AG20443 (cell line): ENCODE data around the gene MAP3K6.
A peak's percentile ranks its signal among the peaks of the same experiment; 100 is the strongest.
"Not testable (repeated sequence)": the region's sequence is repeated elsewhere in the genome, so short reads cannot be mapped to it uniquely, and the experiment has no call there.

Experiments
- DNase-seq: peaks from one replicate; pipeline ENCODE4 v3.0.0; 2012; ENCODE audit warnings: low spot score, mixed read lengths

MAP3K6 gene

DNA sequence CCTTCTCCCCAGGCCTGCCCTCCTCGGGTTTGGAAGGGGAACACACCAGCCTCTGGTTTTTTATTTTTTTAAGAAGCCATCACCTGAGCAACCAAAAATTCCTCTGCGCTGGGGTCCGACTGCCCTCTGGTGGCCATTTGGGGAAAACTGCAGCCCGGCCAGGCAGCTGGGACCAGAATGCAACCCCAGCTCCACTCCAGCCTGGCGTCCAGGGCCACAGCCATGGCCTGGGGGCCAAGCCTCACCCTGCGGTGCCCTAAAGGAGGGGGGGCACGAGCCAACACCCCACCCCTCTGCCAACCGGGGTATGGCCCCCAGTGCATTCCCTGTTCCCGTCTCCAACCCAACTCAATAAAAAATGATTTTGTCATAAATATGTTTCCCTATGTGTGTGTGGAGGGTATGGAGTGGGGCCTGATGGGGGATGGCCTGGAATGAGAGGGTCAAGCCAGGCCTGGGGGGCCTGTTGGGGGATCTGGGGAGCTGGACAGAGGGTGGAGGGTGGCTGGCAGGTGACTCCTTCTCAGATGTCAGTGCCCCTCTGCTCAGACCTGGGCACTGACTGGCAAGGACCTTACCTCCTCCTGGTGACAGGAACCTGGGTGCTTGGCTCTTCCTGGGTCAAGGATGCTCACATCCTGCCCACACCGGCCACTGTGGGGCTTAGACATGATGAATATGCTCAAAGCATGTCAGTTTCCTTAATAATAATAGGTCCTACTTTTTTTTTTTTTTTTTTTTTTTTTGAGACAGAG, 28.9 kb upstream of the MAP3K6 start:
- DNase-seq: peak; percentile 88

DNA sequence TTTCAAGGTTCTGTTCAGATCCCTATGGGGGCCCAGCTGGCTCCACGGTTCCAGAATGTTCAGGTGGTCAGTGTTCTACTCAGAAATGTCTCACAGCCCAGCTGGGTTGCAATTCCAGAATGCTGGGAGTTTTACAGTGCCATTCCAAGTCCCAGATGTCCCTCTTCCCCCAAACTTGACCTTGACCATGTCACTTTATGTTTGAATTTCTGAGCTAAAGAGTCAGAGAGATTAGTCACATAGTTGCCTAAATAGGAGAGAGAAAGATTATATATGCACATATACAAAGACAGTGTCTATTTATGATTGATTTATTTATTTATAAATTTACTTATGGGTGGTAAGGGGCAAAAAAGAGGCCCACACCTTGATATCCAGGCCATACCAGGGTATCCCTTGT, 28.2 kb upstream of the MAP3K6 start:
- DNase-seq: no peak

DNA sequence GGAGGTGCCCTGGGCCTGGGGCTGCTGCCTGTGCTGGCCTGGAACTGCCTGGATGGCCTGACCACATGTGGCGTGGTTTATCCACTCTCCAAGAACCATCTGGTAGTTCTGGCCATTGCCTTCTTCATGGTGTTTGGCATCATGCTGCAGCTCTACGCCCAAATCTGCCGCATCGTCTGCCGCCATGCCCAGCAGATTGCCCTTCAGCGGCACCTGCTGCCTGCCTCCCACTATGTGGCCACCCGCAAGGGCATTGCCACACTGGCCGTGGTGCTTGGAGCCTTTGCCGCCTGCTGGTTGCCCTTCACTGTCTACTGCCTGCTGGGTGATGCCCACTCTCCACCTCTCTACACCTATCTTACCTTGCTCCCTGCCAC, 27.5 kb upstream of the MAP3K6 start:
- no peak for DNase-seq

DNA sequence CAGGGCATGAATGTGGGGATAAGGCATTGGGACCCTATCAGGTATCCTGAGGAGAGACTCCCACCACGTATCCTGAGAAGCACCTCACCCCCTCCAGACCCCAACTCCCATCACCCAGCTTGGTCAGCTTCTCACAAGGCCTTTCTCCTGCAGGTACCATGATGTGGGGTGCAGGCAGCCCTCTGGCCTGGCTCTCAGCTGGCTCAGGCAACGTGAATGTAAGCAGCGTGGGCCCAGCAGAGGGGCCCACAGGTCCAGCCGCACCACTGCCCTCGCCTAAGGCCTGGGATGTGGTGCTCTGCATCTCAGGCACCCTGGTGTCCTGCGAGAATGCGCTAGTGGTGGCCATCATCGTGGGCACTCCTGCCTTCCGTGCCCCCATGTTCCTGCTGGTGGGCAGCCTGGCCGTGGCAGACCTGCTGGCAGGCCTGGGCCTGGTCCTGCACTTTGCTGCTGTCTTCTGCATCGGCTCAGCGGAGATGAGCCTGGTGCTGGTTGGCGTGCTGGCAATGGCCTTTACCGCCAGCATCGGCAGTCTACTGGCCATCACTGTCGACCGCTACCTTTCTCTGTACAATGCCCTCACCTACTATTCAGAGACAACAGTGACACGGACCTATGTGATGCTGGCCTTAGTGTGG, 27.0 kb upstream of the MAP3K6 start:
- DNase-seq: no peak

DNA sequence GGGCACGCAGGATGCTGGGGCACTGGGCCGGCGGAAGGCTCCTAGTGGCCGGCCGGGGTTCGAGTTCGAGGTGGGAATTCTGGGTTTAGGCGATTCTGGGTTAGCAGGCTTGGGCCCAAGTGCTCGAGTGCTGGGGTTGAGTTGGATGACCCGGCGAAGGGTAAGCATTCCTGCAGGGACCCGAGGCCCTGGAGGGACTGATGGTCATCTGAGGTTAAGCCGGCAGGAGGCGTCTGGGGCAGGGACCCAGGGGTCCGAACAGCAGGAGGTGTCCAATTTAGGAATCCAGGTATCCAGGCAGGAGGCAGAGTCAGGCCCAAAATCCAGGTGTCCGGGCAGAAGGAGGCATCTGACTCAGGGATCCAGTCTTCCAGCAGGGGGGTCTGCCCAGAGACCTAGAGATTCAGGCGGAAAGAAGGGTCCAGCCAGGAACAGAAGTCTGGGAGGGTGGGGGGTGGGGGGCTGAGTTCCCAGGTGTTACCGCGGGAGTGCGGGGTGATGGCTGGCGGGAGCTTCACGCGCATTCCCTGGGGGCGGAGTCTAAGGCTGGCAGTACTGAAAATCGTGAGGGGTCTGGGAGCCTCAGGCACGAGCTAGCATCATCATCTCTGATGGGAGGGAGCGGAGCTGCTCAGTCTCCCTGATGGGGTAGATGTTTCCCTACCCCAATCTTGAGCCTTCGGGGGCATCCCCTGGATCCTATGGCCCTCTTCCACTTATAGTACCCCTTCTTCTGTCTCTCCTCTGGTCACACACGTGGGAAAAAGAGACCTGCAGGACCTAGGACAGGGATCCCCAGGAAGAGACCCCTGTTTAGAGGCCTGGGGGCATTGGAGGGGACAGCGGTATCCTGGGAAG, 26.2 kb upstream of the MAP3K6 start:
- DNase-seq: no peak

DNA sequence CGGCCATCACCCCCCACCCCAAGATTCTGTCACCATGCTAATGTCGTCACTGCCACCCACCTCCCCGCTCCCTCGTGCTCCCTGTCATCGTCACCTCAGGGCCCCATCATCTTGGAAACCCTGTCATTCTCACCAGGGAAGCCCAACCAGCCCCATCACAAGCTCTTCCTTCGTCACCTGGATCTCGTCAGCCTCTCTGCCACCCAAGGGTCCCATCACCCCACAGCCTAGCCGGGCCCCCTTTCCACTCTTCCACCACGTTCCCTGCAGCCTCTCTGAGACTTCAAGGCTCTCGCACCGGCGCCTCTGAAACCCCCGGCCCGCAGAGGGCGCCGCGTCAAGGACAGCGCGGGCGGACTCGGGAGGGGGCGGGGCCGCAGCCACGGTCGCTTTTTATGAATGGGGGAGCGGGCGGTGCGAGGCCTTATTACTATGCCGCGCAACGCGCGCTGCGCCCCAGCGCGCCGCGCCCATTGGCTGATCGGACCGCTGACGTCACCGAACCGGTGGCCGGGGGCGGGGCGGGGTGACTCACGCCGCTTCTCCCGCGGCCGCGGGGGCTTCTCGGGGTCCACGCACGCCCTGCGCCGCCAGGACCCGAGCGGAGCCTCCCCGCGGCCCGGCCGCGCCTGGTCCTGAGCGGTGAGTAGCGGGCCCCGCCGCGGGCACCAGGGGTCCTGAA, 25.5 kb upstream of the MAP3K6 start, which contains the start of gene GPR3:
GPR3 (plus strand) TSS at position 527 of the 682 bp plus-strand sequence. CDS start 1,177 bp downstream, outside the sequence.
- DNase-seq: peak; percentile 98

DNA sequence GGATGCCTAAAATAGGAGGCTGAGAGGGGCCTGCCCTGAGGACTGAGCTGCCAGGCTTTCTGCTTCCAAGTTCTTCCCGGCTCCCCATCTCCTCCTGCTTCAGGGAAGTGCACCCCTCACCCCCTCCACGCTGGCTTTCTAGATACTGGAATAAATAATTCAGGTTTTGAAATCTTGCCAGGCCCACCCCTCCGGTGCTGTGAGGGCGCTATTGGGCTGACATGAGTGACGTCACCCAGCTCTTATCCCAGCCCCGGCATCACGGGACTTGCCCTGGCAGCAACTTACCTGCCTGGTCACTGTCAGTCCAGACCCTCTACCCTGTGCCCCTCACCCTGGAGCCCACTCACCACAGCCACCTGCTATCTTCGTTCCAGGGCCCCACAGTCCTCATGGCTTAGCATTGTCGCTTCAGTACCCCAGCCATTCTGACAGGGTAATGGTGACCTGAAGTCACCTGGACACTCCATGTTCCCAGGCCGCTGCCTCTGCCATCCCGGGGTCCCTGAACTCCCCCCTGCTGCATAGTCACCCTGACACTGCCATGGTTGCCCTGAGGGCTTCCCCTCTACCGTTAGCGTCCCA, 24.8 kb upstream of the MAP3K6 start:
- peak; percentile 70 for DNase-seq

DNA sequence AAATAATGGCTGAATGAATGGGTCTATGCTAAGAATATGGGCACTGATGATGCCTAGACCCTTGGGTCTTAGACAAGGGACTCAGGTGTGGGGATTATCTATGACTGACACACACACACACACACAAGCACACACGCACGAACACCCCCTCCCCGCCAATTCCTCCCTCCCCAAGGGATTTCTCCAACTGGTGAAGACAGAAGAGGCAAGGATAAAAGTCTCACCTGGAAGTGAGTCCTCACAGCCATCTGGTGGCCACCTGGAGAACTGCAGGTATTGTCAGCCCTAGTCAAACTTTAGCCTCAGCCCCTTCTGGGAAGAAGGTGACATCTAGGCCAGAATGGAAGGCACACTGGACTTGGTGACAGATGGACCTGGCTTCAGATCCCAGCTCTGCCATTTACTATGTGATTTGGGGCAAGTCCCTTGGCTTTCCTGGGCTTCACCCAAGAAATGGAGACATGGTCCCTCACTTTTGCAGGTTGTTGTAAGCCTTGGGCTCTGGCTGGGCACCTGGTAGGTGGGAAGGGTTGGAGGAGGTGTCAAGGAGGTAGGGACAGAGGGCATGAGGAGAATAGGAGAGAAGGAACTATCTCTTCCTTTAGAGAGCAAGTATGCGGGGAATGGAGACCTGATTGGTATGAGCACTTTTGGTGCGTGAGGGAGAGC, 21.7 kb upstream of the MAP3K6 start:
- DNase-seq: peak; percentile 51

DNA sequence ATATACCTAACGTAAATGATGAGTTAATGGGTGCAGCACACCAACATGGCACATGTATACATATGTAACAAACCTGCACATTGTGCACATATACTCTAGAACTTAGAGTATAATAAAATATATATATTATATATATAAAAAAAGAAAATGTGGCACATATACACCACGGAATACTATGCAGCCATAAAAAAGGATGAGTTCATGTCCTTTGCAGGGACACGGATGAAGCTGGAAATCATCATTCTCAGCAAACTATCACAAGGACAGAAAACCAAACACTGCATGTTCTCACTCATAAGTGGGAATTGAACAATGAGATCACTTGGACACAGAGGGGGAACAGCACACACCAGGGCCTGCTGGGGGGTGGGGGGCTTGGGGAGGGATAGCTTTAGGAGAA, 18.0 kb upstream of the MAP3K6 start:
- not testable (repeated sequence) for DNase-seq

DNA sequence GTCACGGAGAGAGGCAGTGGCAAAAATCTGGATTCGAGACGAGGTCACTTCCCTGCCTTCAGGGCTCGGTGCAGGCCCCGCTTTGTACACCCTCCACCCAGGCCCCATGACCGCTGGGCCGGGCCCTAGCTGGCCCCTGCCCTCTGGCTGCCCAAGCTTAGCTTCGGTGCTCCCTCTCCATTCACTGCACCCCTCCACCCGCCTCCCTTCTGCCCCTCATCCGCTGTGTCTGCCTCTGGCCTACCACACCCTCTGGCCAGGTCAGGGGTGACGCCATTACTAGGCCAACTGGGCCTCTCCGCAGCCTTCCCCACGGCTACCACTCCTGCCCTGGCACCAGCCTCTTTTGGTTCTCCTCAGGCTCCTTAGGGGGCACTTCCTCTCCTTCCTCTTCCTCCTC, 16.9 kb upstream of the MAP3K6 start:
- no peak for DNase-seq

DNA sequence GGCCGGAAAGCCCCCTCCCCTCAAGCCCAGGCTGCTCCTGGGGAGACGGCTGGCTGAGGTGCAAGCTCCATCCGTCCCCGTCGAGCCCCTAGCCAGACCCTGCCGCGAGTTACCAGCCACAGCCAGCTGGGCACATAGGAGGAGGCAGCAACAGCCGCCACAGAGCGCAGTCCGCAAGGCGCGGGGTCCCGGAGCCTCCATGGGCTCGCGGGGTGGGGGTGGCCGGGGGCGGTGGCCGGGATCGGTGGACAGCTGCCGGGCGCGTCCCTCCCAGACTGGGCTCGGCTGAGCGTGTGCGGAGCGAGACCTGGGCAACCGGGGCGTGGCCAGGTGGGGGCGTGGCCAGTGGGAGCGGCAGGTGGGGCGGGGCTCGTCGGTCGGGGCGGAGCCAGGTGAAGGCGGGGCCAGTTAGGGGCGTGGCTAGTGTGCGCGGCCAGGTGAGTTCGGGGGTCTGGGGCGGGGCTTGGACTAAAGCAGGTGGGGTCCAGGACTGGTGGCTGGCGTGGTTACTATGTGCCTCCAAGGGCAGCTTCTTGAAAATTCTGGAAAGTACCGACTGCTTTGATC, 16.4 kb upstream of the MAP3K6 start, which contains the start of gene CD164L2:
CD164L2 (minus strand) TSS at position 295 of the 567 bp plus-strand sequence; CDS start at position 201, 94 bp downstream.
- DNase-seq: no peak

DNA sequence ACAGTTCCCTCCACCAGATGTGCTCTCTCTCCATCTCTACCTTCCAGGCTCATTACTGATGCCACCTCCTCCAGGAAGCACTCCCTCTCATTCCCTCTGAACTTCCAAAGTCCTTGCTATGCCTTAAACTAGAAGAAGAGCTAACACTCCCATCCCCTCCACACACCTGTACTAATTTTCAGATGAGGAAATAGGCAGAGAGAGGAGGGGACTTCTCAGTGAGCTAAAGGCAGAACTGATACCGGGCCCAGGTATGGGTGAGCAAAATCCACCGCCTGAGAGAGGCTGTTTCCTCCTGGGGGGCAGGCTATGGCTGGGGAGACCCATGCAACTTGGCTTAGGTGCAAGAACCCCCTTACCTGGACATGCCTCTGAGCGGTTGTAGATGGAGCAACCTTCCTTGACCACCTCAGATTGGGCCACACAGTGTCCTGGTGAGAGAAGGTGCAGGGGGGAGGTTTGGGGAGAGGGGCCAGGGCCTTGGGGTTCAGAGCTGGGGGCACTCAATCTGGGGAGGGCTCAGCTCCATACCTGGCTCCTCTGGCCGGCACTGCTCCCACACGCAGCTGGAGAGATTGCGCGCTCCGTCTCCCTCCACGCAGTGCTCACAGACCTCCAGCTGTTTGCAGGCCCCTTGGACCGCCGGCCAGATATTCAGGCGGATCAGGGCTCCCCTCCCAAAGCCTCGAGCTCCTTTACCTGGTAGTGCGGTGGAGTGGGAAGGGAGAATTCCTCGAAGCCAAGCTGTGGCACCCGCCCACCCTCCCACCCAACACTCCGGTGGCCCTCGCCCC, 15.4 kb upstream of the MAP3K6 start:
- no peak for DNase-seq

DNA sequence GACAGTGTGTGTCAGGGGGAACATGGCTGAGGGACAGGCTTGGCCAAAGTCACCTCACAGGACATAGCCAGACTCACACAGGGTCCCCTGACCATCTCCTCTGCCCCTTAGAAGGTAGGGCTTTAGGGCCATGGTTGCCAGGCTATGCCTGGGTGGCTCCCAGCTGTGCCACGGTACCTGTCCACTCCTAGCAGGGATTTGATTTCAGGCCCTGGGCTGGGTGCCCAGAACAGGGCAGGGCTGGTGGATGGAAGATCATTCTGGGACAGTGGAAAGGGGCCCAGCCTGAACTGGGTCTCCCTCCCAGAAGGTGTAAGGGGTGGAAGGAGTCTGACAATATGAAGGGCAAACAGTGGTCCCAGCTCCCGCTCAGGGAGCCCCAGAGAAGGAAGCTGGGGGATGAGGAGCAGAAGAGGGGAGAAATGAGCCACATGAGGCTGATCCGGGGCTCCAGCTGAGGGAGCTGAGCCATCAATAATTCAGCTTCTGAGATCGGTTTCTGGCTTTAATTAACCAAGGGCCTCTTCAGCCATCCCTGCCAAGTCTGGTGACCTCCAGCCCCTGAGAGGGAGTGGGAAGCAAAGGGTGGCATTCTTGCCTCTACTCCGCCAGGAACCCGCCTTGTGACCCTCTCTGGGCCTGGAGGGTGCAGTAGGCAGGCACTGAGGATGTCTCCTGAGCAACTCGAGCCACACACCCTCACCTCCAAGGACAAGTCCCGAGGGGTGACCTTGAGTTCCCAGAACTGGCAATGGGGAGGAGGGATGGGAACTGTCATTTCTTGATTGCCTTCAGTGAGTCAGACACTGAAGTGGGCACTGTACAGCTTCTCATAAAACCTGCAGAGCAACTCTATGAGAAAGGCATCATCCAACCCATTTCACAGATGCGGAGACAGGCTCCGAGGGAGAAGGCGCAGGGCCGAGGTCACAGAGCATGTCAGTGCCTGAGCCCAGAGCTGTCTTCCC, 14.3 kb upstream of the MAP3K6 start:
- DNase-seq: no peak

DNA sequence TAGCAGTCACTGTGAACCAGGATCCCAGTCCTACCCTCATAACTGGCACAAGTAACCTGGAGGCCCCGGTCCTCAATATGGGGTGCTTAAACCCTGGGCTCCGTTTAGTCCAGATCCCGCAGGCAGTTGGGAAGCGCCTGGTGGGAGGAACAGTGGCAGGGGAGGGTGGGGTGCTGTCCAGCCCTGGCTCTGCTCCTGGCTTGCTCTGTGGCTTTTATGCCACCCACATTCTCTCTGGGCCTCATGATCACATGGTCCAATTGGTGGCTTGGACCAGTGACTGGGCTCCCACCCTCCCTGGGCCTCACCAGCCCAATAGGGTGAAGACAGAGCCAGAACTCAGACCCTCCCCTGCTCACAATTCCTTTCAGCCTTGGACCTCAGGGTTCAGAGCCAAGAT, 13.5 kb upstream of the MAP3K6 start:
- peak; percentile 57 for DNase-seq

DNA sequence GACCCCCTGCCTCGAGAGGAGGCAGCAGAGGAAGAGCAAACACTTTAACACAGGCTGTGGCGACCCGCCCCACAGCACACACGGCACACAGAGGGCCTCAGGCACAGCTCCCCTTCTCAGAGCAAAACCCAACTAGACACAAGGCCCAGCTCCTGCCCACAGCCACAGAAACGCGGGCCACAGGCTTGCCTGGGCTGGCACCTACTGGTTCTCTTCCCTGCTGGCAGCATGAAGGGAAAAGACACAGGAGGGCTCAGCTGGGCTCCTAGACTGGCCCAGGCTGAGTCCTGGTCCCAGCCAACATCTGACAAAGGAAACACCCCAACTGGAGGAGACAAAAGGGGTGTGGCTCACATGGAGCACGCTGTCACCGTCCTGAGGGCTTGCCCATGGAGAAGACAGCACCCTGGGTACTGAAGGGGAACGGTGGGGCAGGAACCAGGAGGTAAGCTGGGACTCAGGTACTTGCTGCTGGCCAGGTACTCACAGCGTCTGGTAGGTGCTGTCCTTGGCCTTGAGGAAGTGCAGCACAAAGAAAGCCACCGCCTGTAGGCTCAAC, 12.9 kb upstream of the MAP3K6 start:
- DNase-seq: no peak

DNA sequence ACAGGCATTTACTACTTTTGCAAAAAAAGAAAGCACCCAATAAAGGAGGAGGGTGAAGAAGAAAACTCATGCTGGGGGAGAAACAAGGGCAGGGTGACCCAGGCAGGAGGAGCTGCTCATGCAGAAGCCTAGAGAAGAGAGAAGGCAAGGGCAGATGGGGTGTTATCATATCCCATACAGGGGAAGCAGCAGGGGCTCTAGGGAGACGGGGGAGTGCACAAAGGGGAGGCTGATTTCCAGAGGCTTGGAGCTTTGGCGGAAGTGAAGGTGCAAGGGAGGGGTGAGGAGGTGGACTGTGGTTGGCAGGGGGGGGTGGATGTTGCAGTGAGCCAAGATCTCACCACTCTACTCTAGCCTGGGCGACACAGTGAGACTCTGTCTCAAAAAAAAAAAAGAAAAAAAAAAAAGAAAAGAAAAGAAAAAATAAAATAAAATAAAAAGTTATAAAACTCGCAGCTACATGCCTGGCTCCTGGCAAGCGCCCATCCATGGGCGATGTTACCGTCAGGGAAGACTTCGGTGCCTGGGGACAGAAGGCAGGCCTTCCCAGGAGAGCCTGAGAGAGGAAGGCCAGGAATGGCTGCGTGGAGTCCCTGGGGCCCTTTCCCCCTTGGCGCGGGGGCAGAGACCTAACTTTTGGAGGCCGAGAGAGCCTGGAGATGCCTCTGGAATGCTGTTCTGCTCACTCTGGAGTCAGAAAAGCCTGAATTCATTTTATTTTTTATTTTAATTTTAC, 11.2 kb upstream of the MAP3K6 start:
- DNase-seq: no peak

DNA sequence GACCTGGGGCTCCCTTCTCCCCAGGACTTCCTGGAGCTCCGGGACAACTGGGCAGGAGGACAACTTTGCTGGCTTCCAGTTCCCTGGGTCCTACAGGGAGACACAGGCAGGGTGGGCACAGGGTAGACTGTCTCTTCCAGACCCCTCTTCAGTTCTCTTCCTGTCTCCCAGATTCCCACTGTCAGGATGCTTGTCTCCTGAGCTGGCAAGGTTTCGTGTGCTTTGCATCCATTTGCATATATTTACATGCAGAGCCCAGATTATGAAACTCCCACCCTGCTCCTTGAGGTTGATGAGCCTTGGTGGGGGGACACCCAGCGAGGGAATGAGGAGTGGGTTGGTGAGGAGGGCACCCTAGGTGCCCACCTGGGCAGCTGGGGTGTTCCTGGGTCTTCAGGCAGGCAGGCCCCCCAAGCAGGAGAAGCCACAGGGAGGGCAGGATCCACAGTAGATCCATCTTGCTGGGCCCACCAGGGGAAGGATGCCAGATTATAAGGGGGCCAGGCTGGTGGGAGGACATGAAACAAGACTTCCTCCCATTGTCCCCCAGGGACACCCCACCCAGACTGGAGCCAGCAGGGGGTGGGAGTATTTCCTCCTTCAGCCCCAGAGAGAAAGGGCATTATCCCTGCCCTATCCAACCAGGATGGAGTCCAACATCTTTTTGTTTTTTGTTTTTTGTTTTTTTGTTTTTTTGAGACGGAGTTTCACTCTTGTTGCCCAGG, 7.8 kb upstream of the MAP3K6 start, which contains the start of gene FCN3:
FCN3 (minus strand) TSS at position 463 of the 725 bp plus-strand sequence; CDS start at position 457, 6 bp downstream.
- DNase-seq: no peak
